Smooth muscle cell (in vitro differentiated cells): ENCODE measurements around the gene TGFB2. TPM values are rescaled to one million over a fixed set of nuclear protein-coding genes. Genes with fewer than 3 reads are reported as not detected.

Source experiments
- DNase-seq: peaks from one replicate; lab custom pipeline; 2025; ENCODE audit not compliant: unreplicated experiment; lab: John Stamatoyannopoulos, UW
- H2AFZ ChIP-seq: fragments of 200-600 bp; sonication (generic); 2 replicates; pipeline ENCODE4 v1.6.0; 2016; ENCODE audit warnings: antibody characterized with exemption, low read depth, mild to moderate bottlenecking
- H3F3A ChIP-seq: fragments of 200-600 bp; sonication (generic); 2 replicates; pipeline ENCODE4 v1.6.0; 2017; ENCODE audit warnings: antibody characterized with exemption, low read depth
- H3K27ac ChIP-seq: fragments of 200-600 bp; sonication (generic); 2 replicates; pipeline ENCODE4 v1.5.1; 2016; ENCODE audit warnings: low read depth, mild to moderate bottlenecking
- H3K27me3 ChIP-seq: fragments of 200-600 bp; sonication (generic); 2 replicates; pipeline ENCODE4 v1.6.1; 2016; ENCODE audit warnings: low read depth, mild to moderate bottlenecking
- H3K36me3 ChIP-seq: fragments of 200-600 bp; sonication (generic); 2 replicates; pipeline ENCODE4 v1.5.1; 2016; ENCODE audit warnings: low read depth
- H3K4me1 ChIP-seq: fragments of 200-600 bp; sonication (generic); 2 replicates; pipeline ENCODE4 v1.5.1; 2016; ENCODE audit warnings: low read depth
- H3K4me2 ChIP-seq: fragments of 200-600 bp; sonication (generic); 2 replicates; pipeline ENCODE4 v1.6.0; 2016; ENCODE audit warnings: mild to moderate bottlenecking
- H3K4me3 ChIP-seq: fragments of 200-600 bp; sonication (generic); 2 replicates; pipeline ENCODE4 v1.5.1; 2016; ENCODE audit warnings: mild to moderate bottlenecking
- H3K79me2 ChIP-seq: fragments of 200-600 bp; sonication (generic); 2 replicates; pipeline ENCODE4 v1.6.0; 2016; ENCODE audit warnings: low read depth, mild to moderate bottlenecking
- H3K9ac ChIP-seq: fragments of 200-600 bp; sonication (generic); 2 replicates; pipeline ENCODE4 v1.6.0; 2016; ENCODE audit warnings: low read depth
- H3K9me3 ChIP-seq: fragments of 200-600 bp; sonication (generic); replicated peaks from 2 replicates; pipeline ENCODE4 v1.5.1; 2016; ENCODE audit warnings: low read depth
- H4K20me1 ChIP-seq: fragments of 200-600 bp; sonication (generic); 2 replicates; pipeline ENCODE4 v1.6.0; 2016; ENCODE audit warnings: low read depth
- WGBS: methylation state at CpG from one replicate; pipeline ENCODE4 v1.1.7; 2016; ENCODE audit warnings: low lambda C conversion rate; 5-methylcytosine and 5-hydroxymethylcytosine counted together
- polyA plus RNA-seq: library from polyadenylated mRNA; unstranded; fragments of >200 nt; fragmentation: Nextera tagmentation; extraction: Ambion mirVana; gene quantifications from 2 replicates; pipeline ENCODE4 v1.2.1, GENCODE V29; 2016
- total RNA-seq: library from RNA; depleted of rRNA; stranded (reverse); fragments of >200 nt; gene quantifications from 2 replicates; pipeline ENCODE4 v1.2.3, GENCODE V29; 2014
- TF ChIP-seq, protein P1 (sequence below): fragments of 200-600 bp; sonication (generic); IDR thresholded peaks from 2 replicates; pipeline ENCODE4 v1.5.1; 2017; ENCODE audit warnings: borderline replicate concordance, mild to moderate bottlenecking, antibody characterized with exemption; ENCODE audit not compliant: insufficient read depth, poor library complexity, severe bottlenecking

The TGFB2 gene
- total and polyA plus RNA-seq, 2 experiments from 2014 or later: 29.1 to 63.3 TPM

DNA sequence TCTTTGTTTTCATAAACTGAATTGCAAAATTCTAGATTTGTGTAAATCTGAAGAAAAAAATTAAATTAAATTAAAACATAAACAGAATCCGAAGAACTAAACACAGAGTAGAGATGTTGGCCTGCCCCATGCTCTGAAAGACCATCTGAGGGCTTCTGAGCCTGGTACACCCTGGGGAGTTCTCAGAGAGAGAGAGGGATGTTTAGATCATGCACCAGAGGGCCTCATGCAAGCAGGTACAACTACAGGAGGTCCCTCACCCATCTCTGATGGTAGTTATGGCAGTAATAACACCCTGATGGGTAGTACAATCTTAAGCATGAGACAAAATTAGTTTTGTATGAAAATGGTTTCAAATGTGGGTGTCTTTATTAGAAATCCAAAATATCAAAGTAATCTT lies 127.7 kb downstream of the TGFB2 start:
- Histone ChIP-seq H3F3A (peaks cover 28% of the 10 kb centered on the region), H3K36me3 (no peaks in the 10 kb centered on the region), H3K9ac (no peak overlapping the region), H3K9me3 (no peaks in the 10 kb centered on the region), H3K4me3 (no peak overlapping the region), H2AFZ (no peak overlapping the region), H3K4me1 (peaks cover 25% of the 10 kb centered on the region), H3K27me3 (no peaks in the 10 kb centered on the region), H3K4me2 (no peak overlapping the region), H3K79me2 (no peaks in the 10 kb centered on the region), H3K27ac (no peak overlapping the region), H4K20me1 (no peaks in the 10 kb centered on the region)
- TF ChIP-seq, protein P1, sequence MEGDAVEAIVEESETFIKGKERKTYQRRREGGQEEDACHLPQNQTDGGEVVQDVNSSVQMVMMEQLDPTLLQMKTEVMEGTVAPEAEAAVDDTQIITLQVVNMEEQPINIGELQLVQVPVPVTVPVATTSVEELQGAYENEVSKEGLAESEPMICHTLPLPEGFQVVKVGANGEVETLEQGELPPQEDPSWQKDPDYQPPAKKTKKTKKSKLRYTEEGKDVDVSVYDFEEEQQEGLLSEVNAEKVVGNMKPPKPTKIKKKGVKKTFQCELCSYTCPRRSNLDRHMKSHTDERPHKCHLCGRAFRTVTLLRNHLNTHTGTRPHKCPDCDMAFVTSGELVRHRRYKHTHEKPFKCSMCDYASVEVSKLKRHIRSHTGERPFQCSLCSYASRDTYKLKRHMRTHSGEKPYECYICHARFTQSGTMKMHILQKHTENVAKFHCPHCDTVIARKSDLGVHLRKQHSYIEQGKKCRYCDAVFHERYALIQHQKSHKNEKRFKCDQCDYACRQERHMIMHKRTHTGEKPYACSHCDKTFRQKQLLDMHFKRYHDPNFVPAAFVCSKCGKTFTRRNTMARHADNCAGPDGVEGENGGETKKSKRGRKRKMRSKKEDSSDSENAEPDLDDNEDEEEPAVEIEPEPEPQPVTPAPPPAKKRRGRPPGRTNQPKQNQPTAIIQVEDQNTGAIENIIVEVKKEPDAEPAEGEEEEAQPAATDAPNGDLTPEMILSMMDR: no peak
- no peak for DNase-seq
- 90% methylated on average over 1 of the region's 1 CpG for WGBS

DNA sequence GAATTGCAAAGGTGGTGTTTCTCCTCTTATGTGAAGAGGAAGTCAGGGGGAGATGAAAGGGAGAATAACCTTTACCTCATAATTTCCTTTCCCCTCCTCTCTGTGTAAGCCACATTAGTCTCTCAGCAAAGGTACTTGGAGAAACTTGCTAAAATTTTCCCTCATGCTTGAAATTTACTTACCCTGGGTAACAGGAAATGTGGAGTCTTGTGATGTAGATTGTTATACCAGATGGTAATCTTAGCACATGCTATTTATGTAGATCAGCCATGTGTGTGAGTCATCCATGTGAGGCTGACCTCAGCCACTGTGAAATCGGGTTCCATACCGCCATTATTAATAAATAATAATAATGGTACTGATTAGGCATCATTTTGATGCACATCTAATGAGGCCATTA lies 128.4 kb downstream of the TGFB2 start:
- no peaks in the 10 kb centered on the region for H3K36me3 ChIP-seq
- no peak overlapping the region for H3K4me3 ChIP-seq
- H3K9ac ChIP-seq: no peak overlapping the region
- no peak overlapping the region for H2AFZ ChIP-seq
- no peak for DNase-seq
- H3F3A ChIP-seq: peaks cover 28% of the 10 kb centered on the region
- H3K79me2 ChIP-seq: no peaks in the 10 kb centered on the region
- TF ChIP-seq, protein P1: no peak
- no peaks in the 10 kb centered on the region for H3K27me3 ChIP-seq
- H3K4me1 ChIP-seq: peaks cover 25% of the 10 kb centered on the region
- 56% methylated on average over 2 of the region's 2 CpGs for WGBS
- H3K9me3 ChIP-seq: no peaks in the 10 kb centered on the region
- peak overlapping the region; percentile 72 for H3K4me2 ChIP-seq
- no peaks in the 10 kb centered on the region for H4K20me1 ChIP-seq
- peak overlapping the region; percentile 88 for H3K27ac ChIP-seq

DNA sequence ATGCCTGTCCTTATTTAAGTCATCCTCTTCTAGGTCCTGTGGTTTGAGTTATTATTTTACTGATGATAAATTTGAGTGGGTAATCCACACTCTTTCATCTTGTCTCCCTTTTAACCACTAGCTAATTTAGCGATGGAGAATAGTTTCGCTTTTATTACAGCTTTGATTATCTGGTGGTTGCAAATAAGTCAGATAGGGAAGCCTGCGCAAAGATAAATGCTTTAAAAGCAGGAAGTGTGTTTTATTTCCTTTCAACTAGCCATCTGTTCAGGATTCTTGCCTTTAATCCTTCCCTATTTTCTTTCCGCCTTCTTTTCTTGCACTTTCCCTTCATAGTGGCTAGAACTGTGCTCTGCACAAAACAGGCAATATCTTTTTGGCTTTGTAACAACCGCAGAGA lies 129.0 kb downstream of the TGFB2 start:
- Histone ChIP-seq H3K79me2 (no peaks in the 10 kb centered on the region), H3K4me2 (peak overlapping the region; percentile 72), H3K27me3 (no peaks in the 10 kb centered on the region), H3K4me1 (peaks cover 25% of the 10 kb centered on the region), H4K20me1 (no peaks in the 10 kb centered on the region), H3K27ac (peak overlapping the region; percentile 88), H3F3A (peaks cover 28% of the 10 kb centered on the region), H3K9ac (peak overlapping the region; percentile 28), H3K36me3 (no peaks in the 10 kb centered on the region), H3K9me3 (no peaks in the 10 kb centered on the region), H2AFZ (no peak overlapping the region), H3K4me3 (no peak overlapping the region)
- 29% methylated on average over 5 of the region's 5 CpGs for WGBS
- TF ChIP-seq, protein P1: no peak
- DNase-seq: no peak

DNA sequence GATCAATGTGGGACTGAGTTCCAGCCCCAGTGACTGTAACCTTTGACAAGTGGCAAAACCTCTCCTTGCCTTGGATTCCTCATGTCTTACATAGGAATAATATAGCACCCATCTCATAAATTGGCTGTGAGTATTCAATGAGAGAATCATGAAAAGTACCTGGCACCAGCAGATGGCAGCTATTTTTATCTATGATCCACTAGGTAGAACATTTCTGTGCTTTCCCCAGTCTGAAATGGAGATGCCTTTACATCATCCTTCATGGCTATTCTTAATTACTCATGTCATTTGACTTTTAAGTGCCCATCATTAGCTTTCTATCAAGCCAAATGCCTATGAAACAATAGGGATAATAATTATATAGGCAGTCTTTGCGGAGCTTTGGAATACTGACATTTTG lies 130.1 kb downstream of the TGFB2 start:
- H3K9me3 ChIP-seq: no peaks in the 10 kb centered on the region
- no peak overlapping the region for H2AFZ ChIP-seq
- TF ChIP-seq, protein P1: no peak
- H3K27me3 ChIP-seq: no peaks in the 10 kb centered on the region
- H3K27ac ChIP-seq: peak overlapping the region; percentile 88
- H3K9ac ChIP-seq: no peak overlapping the region
- 92% methylated on average over 1 of the region's 1 CpG for WGBS
- H3K4me2 ChIP-seq: peak overlapping the region; percentile 72
- H3K79me2 ChIP-seq: no peaks in the 10 kb centered on the region
- H3F3A ChIP-seq: peaks cover 36% of the 10 kb centered on the region
- H3K4me3 ChIP-seq: no peak overlapping the region
- H4K20me1 ChIP-seq: no peaks in the 10 kb centered on the region
- peaks cover 34% of the 10 kb centered on the region for H3K4me1 ChIP-seq
- H3K36me3 ChIP-seq: no peaks in the 10 kb centered on the region
- no peak for DNase-seq
